KOPT-K1 (cell line): ENCODE data around the gene SEC22C.
A peak's percentile ranks its signal among the peaks of the same experiment; 100 is the strongest.
"Not testable (repeated sequence)": the region's sequence is repeated elsewhere in the genome, so short reads cannot be mapped to it uniquely, and the experiment has no call there.

Experiments
- H3K27ac ChIP-seq: fragments of 200-600 bp; sonication (generic); 2 replicates; pipeline ENCODE4 v1.5.1; 2016; ENCODE audit warnings: antibody characterized with exemption, mild to moderate bottlenecking, low read depth, low read length; ENCODE audit not compliant: poor library complexity, severe bottlenecking
- H3K36me3 ChIP-seq: fragments of 200-600 bp; sonication (generic); 2 replicates; pipeline ENCODE4 v1.5.1; 2017; ENCODE audit warnings: antibody characterized with exemption, mild to moderate bottlenecking, low read length, moderate library complexity; ENCODE audit not compliant: insufficient read depth
- H3K9me3 ChIP-seq: fragments of 200-600 bp; sonication (generic); 2 replicates; pipeline ENCODE4 v1.5.1; 2017; ENCODE audit warnings: antibody characterized with exemption, low read length, mild to moderate bottlenecking; ENCODE audit not compliant: insufficient read depth, poor library complexity, severe bottlenecking

The SEC22C gene

DNA sequence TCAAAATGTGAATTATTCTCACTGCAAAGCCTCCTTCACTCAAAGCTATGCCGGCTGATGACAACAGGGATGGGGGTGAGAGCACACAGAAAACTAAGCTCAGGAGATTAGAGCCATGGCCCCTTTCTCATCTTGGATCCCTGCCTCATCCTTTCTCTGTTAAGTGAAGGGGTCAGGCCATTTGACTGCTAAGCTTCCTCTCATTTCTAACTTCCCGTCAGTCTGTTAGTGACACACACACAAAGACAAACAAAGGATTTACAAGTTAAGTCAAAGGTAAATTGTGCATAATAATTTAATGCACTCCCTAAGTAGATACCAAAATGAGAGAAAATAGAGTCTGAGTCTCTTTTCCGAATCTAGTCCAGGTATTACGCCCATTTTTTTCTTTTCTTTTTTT is 10.0 kb upstream of the SEC22C start:
- no peaks in the 10 kb centered on the region for H3K9me3 ChIP-seq
- H3K27ac ChIP-seq: no peak overlapping the region
- H3K36me3 ChIP-seq: peaks cover 50% of the 10 kb centered on the region

DNA sequence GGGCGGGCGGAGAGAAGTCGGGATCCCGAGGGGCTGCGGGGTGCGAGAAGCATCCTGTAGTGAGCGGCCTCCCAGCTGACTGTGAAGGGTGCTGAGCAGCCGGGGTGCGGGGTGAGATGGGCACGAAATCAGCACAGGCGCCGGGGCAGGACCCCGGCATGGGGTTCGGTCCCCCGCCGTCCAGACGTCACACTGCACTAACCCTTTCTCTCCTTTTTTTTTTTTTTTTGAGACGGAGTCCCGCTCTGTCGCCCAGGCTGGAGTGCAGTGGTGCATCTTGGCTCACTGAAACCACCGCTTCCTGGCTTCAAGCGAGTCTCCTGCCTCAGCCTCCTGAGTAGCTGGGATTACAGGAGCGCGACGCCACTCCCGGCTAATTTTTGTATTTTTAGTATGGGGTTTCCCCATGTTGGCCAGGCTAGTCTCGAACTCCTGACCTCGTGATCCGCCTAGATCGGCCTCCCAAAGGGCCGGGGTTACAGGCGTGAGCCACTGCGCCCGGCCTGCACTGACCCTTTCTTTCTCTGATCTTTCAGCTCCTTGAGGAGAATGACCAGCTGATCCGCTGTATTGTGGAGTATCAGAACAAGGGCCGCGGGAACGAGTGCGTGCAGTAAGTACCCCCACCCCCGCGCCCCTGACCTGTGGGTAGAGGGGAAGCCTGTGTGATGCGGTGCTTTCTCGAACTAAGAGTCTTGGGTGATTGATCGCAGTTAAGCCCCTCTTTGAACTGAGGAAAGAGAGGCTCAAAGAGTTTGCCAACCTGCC is 9.4 kb upstream of the SEC22C start:
- Histone ChIP-seq H3K27ac (peak overlapping the region; percentile 49), H3K9me3 (no peaks in the 10 kb centered on the region), H3K36me3 (peaks cover 45% of the 10 kb centered on the region)

DNA sequence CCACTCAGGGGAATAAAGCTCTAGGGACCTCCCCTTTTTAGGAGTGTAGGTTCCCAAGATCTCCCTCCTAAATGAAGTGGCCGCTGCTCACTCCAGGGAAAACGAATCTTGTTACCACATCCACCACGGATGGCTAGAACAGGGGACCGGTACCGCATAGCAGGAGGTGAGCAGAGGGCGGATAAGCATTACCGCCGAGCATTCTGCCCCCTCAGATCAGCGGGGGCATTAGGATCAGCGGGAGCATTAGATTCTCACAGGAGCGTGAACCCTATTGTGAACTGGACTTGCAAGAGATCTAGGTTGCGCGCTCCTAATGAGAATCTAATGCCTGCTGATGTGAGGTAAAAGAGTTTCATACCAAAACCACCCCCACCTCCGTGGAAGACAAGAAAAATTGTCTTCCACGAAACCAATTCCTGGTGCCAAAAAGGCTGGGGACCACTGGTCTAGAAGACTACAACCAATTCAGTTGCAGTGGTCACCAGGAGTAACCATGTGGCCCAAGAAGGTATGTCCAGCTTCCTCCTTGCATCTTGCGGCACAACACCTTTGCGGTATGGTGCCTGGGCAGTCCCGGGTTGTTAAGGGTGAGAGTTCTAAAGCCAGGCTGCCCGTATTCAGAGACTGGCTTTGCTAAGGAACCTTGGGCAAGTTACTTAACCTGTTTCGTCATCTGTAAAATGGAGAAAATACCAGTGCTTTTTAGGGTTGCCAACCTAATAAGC is 7.8 kb upstream of the SEC22C start:
- no peaks in the 10 kb centered on the region for H3K9me3 ChIP-seq
- peaks cover 29% of the 10 kb centered on the region for H3K36me3 ChIP-seq
- peak overlapping the region; percentile 63 for H3K27ac ChIP-seq

DNA sequence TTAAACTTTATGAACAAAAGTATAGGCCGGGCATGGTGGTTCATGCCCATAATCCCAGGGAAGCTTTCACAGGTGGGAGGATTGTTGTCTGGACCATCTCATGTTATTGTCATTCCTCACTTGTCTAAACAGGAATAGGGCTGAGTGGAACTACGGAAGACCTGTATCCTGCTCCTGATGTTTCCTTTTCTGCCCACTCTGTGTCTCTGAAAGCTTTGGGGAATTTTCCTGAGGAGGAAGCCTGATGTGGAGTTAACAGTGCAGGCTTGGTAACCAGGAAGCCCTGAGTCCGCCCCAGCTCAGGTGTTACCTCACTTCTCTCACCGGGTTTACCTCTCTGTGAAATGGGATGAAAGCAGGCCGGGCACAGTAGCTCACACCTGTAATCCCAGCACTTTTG is 6.9 kb upstream of the SEC22C start:
- peaks cover 20% of the 10 kb centered on the region for H3K36me3 ChIP-seq
- no peaks in the 10 kb centered on the region for H3K9me3 ChIP-seq
- no peak overlapping the region for H3K27ac ChIP-seq

DNA sequence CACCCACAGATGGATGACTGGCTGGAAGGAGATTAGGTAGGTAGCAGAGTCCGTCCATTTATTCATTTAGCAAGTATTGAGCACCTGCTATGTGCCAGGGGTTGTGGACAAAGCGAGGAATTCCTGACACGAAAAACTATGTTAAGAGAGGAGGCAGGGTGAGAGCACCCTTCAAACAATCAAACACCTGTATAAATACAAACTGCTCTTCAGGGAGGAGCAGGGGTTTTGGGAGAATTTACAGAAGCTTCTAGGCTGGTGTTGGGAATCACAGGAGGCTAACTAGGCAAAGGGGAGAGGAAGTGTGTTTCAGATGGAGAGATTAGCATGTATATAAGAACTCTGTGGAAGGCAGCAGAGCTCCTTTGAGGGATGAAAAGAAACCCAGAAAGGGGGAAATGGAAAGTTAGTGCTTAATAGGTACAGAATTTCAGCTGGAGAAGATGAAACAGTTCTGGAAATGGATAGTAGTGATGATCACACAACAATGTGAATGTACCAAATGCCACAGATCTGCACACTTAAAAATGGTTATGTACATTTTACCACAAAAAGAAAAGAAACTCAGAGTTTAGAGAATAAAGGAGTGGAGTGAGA is 805 bp upstream of the SEC22C start:
- no peaks in the 10 kb centered on the region for H3K9me3 ChIP-seq
- peak overlapping the region; percentile 74 for H3K27ac ChIP-seq
- peaks cover 4% of the 10 kb centered on the region; the same call in 1 of the 2 replicates for H3K36me3 ChIP-seq

DNA sequence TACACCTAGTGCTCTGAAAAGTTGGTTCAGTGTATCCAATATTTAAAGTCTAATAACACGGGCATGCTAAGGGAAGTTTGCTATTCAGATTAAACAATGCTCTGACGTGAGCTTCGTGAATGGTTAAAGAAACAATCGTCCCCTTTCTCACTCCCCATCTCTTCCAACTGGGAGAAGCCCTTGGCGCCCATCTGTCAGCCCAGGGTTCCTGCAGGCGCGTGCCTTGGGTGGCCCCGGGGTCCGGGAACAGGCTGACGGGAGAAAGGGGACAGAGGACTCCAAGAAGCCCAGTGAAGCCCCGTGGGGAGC is 413 bp downstream of the SEC22C start:
- no peaks in the 10 kb centered on the region for H3K9me3 ChIP-seq
- H3K27ac ChIP-seq: peak overlapping the region; percentile 74
- H3K36me3 ChIP-seq: peaks cover 4% of the 10 kb centered on the region; the same call in 1 of the 2 replicates

DNA sequence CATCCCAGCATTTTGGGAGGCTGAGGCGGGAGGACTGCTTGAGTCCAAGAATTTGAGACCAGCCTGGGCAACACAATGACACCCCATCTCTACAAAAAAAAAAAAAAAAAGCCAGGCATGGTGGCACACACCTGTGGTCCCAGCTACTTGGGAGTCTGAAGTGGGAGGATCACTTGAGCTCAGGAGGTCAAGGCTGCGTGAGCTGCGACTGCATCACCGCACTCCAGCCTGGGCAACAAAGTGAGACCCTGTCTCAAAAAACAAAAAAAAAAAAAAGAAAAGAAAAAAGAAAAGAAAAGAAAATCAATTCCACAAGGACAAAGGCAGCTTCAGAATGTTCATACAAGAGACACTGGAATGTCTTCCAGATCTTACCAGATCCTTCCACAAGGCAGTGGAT is 2.4 kb downstream of the SEC22C start:
- H3K27ac ChIP-seq, H3K9me3 ChIP-seq: not testable (repeated sequence)
- H3K36me3 ChIP-seq: peaks cover 17% of the 10 kb centered on the region

DNA sequence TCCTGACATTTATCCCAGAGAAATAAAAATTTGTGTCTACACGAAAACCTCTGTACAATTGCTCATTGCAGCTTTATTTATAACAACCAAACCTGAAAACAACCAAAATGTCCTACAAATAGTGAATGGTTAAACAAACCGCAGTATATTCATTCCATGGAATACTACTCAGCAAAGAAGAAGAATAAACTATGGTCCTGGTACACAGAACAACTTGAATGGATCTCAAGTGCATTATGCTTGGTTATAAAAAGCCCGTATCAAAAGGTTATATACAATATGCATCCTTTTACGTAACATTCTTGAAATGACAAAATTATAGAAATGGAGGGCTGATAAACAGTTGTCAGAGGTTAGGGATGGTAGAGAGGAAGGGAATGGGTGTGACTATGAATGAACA is 3.7 kb downstream of the SEC22C start:
- Histone ChIP-seq H3K27ac (no peak overlapping the region), H3K9me3 (peaks cover 15% of the 10 kb centered on the region), H3K36me3 (peaks cover 29% of the 10 kb centered on the region)

DNA sequence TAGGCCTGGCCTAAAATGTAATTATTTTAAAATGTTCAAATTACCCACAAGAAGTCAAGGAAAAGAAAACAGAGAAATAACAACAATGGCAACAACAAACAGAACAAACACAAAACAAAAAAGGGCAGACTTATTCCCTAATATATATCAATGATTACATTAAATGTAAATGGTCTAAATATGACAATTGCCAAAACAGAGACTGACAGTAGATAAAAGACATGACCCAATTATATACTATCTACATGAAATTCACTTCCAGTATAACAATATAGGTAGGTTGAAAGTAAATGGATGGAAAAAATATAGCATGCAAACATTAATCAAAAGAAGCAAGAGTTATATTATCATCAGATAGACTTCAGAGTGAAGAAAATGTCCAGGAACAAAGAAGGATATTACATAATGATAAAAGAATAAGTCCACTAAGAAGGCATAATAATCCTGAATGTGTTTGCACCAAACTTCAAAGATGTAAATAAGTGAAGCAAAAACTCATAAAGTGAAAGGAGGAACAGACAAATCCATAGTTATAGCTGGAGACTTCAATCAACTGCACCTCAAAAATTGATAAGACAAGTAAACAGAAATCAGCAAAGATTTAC is 6.5 kb downstream of the SEC22C start:
- Histone ChIP-seq H3K36me3 (peaks cover 38% of the 10 kb centered on the region), H3K27ac (no peak overlapping the region), H3K9me3 (peaks cover 15% of the 10 kb centered on the region)

DNA sequence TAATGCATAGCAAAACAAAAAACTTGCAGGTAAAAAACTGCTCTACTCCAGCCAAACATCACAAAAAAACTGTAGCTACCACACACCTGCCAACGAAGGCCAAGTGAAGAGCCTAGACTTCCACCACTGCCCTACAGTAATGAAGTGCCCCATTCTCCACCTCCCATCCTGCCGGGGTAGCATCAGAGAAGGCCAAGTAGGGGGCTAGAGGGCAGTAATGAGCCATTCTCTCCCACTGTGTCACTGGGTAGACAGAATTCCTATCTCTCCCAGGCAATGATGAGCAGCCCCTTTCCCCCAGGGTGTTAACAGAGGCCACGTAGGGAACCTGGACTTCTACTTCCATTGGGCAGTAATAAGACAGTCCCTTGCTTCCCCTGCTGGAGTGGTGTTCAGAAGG is 9.5 kb downstream of the SEC22C start:
- Histone ChIP-seq H3K36me3 (peaks cover 61% of the 10 kb centered on the region), H3K27ac (no peak overlapping the region), H3K9me3 (peaks cover 15% of the 10 kb centered on the region)

DNA sequence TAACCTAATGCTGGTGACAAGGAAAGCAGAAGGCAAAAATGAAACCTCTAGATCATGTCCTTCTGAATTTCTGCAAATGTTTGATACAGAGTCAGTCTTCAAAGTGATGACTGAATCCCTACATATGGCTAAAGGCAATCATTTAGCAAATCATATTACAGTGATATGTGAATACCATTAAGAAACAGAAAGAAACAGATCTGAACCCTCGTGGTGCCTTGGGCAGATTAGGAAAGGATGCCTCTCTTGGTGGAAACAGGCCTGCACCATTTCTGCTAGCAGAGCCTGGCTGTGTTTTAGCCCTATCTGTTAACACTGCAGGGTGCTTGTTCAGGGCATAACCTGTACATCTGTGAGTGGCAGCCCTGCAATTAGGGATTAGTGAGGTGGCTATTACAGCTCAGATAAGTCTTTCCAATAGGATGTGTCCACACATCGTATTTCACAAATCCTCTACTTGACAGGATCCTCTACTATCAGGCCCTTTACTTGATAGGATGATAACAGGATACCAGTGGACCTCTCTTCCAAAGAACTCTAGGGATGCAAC is 12.1 kb downstream of the SEC22C start:
- Histone ChIP-seq H3K36me3 (peaks cover 75% of the 10 kb centered on the region), H3K27ac (no peak overlapping the region), H3K9me3 (peaks cover 5% of the 10 kb centered on the region)

DNA sequence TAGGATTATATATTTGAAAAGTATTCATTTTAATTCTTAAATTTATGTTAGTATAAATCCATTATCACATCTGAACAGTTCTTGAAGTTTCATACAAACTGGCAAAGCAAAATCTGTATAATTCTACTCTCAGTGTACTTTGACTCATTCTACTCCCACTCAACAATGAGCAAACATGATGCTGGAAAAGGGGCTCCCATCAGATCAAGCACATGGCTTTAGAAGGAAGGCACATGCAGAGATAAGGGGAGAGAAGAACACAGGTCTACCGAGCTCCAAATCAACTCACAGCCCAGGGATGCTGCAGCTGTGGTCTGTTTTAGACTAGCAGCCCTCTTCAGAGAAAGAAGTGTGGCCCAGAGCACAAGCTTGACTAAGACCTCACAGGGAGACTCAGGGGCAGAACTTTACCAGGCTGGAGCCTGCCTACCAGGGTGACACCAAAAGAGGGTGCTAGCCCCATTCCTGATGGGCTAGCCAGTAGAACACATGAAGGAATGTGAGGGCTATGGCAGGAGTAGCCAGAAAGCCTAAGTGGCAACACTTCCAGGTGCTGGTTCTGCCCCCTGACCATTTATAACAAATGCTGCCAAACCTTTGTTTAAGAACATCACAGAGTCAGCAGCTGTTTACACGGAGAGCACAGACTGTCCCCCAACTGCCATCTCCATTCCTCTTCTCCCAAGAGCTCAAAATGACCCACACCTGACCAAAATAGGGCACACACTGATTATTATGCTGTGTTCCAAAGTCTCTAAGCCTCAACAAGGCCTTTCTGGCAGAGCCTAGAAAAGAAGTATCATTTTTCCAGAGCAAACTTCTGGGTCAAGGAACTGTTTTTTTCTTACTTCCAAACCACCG is 19.5 kb downstream of the SEC22C start:
- H3K27ac ChIP-seq: no peak overlapping the region
- no peaks in the 10 kb centered on the region for H3K9me3 ChIP-seq
- H3K36me3 ChIP-seq: peaks cover 96% of the 10 kb centered on the region

DNA sequence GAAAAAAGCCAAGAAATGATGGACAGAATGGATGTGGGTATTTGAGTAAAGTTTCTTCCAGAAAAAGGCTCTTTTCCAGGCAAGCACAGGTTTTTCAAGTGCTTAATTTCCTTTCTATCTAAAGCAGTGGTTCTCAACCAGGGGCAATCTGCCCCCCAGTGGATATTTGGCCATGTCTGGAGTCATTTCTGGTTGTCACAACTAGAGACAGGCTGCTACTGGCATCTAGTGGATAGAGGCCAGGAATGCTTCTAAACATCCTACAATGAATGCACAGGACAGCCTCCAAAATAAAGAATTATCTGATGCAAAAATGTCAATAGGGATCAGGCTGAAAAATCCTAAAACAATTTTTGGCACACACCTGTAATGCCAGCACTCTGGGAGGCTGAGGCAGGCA is 23.9 kb downstream of the SEC22C start:
- Histone ChIP-seq H3K9me3 (no peaks in the 10 kb centered on the region), H3K36me3 (peaks cover 96% of the 10 kb centered on the region), H3K27ac (no peak overlapping the region)

DNA sequence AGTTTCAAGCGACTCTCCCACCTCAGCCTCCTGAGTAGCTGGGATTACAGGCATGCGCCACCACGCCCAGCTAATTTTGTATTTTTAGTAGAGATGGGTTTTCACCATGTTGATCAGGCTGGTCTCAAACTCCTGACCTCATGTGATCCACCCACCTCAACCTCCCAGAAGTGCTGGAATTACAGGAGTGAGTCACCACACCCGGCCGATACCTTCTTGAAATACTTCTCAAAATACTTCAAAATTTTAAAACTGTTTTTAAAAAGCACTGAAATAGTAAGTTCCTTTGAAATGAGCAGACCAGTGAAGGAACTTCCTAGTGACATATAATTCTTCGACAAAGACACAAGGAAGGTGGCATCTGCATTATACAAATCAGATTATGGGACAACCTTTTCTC is 24.9 kb downstream of the SEC22C start:
- not testable (repeated sequence) for H3K9me3 ChIP-seq, H3K27ac ChIP-seq
- H3K36me3 ChIP-seq: peaks cover 98% of the 10 kb centered on the region
